Endodermal cell (in vitro differentiated cells): Measurements from ENCODE around the gene KASH5. TPM values are rescaled to one million over a fixed set of nuclear protein-coding genes. Genes with fewer than 3 reads are reported as not detected.
A peak's percentile ranks its signal among the peaks of the same experiment; 100 is the strongest.

Source experiments
- DNase-seq: peaks from one replicate; pipeline ENCODE4 v3.0.0-alpha.2; 2017
- H3K27ac ChIP-seq: 2 replicates; pipeline ENCODE4 v1.5.1; 2013; ENCODE audit warnings: mild to moderate bottlenecking, low read depth, low read length, moderate library complexity
- H3K27me3 ChIP-seq: 2 replicates; pipeline ENCODE4 v1.6.1; 2013; ENCODE audit warnings: mild to moderate bottlenecking, low read length, moderate library complexity; ENCODE audit not compliant: insufficient read depth, control insufficient read depth, poor library complexity, severe bottlenecking
- H3K36me3 ChIP-seq: 2 replicates; pipeline ENCODE4 v1.7.0; 2013; ENCODE audit warnings: mild to moderate bottlenecking, low read length, moderate library complexity; ENCODE audit not compliant: control insufficient read depth, insufficient read depth
- H3K4me1 ChIP-seq: one replicate; pipeline ENCODE4 v1.7.0; 2013; ENCODE audit warnings: low read length; ENCODE audit not compliant: control insufficient read depth, insufficient read depth
- H3K4me3 ChIP-seq: 2 replicates; pipeline ENCODE4 v1.5.1; 2013; ENCODE audit warnings: mild to moderate bottlenecking, low read length, moderate library complexity
- H3K9ac ChIP-seq: 2 replicates; pipeline ENCODE4 v1.6.1; 2013; ENCODE audit warnings: mild to moderate bottlenecking, low read length, moderate library complexity; ENCODE audit not compliant: poor library complexity, severe bottlenecking; ENCODE audit errors: extremely low read depth
- H3K9me3 ChIP-seq: 2 replicates; pipeline ENCODE4 v1.6.1; 2013; ENCODE audit warnings: mild to moderate bottlenecking, low read length, moderate library complexity; ENCODE audit not compliant: control insufficient read depth
- H3K27ac Mint-ChIP-seq: 2 replicates; pipeline ENCODE4 v1.8.0; 2020; ENCODE audit warnings: mixed read lengths
- H3K27me3 Mint-ChIP-seq: 2 replicates; pipeline ENCODE4 v1.8.0; 2021; ENCODE audit warnings: mild to moderate bottlenecking, mixed read lengths; ENCODE audit not compliant: insufficient read depth
- H3K36me3 Mint-ChIP-seq: 2 replicates; pipeline ENCODE4 v1.8.0; 2020; ENCODE audit warnings: low read depth, mixed read lengths
- H3K4me1 Mint-ChIP-seq: 2 replicates; pipeline ENCODE4 v1.8.0; 2020; ENCODE audit warnings: mixed read lengths
- H3K4me3 Mint-ChIP-seq: 2 replicates; pipeline ENCODE4 v1.8.0; 2020; ENCODE audit warnings: mild to moderate bottlenecking, moderate library complexity, mixed read lengths
- H3K9me3 Mint-ChIP-seq: 2 replicates; pipeline ENCODE4 v1.8.0; 2020; ENCODE audit warnings: mild to moderate bottlenecking, mixed read lengths
- WGBS, 2 experiments: methylation state at CpG; one replicate each; pipeline versions ENCODE4 v1.1.5 to v1.1.7; 2013; ENCODE audit warnings: missing lambda C conversion rate in 2 of 2, mixed read lengths in 1 of 2; ENCODE audit not compliant: insufficient coverage in 1 of 2, insufficient read length in 1 of 2; 5-methylcytosine and 5-hydroxymethylcytosine counted together
- total RNA-seq, 2 donors: library from RNA; stranded (reverse); fragmentation: NEBNext Ultra II Directional in 1 of 2; extraction: Animal tissue kit (Norgen Biotek cat#: 25700) in 1 of 2; gene quantifications; 2 replicates in 1 of 2; 3 replicates in 1 of 2; pipeline ENCODE4 v1.2.1, GENCODE V29; 2021
- TF ChIP-seq, protein P1 (sequence below): fragments of 200-600 bp; sonication (generic); conservative IDR thresholded peaks from 2 replicates; pipeline ENCODE4 v1.5.0; 2021; ENCODE audit warnings: antibody characterized with exemption, mild to moderate bottlenecking

KASH5 gene
- total RNA-seq, 2 donors from 2014 or later = 0.13 TPM; not detected in 1

DNA sequence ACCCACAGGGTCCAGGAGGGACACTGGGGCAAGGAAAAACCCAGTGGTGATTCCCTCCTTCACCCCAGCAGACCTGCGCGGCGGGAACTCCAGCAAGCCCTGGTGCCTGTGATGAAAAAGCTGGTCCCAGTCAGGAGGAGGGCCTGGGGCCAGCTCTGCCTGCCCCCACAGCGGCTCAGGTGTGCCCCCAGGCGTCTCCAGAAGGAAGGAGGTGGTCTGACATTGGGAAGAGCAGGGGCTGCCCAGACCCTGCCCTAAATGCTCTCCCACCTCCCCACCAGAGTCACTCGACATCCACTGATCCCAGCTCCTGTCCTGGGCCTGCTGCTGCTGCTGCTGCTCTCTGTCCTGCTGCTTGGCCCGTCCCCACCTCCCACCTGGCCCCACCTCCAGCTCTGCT is 29.0 kb downstream of the KASH5 start:
- 60 to 63% methylated on average over 4 to 7 of the region's 7 CpGs for WGBS, 2 experiments
- Histone ChIP-seq H3K9ac (no peak overlapping the region), H3K4me3 (no peak overlapping the region), H3K27ac (no peak overlapping the region), H3K9me3 (no peaks in the 10 kb centered on the region), H3K27me3 (peaks cover 42% of the 10 kb centered on the region), H3K36me3 (no peaks in the 10 kb centered on the region), H3K4me1 (no peaks in the 10 kb centered on the region)
- peak; percentile 79 for DNase-seq
- Mint-ChIP-seq H3K27me3 (peaks cover 43% of the 10 kb centered on the region), H3K4me3 (no peak overlapping the region), H3K9me3 (no peaks in the 10 kb centered on the region), H3K36me3 (no peaks in the 10 kb centered on the region), H3K4me1 (peaks cover 10% of the 10 kb centered on the region), H3K27ac (no peak overlapping the region)
- TF ChIP-seq, protein P1, sequence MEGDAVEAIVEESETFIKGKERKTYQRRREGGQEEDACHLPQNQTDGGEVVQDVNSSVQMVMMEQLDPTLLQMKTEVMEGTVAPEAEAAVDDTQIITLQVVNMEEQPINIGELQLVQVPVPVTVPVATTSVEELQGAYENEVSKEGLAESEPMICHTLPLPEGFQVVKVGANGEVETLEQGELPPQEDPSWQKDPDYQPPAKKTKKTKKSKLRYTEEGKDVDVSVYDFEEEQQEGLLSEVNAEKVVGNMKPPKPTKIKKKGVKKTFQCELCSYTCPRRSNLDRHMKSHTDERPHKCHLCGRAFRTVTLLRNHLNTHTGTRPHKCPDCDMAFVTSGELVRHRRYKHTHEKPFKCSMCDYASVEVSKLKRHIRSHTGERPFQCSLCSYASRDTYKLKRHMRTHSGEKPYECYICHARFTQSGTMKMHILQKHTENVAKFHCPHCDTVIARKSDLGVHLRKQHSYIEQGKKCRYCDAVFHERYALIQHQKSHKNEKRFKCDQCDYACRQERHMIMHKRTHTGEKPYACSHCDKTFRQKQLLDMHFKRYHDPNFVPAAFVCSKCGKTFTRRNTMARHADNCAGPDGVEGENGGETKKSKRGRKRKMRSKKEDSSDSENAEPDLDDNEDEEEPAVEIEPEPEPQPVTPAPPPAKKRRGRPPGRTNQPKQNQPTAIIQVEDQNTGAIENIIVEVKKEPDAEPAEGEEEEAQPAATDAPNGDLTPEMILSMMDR = peak; percentile 64

DNA sequence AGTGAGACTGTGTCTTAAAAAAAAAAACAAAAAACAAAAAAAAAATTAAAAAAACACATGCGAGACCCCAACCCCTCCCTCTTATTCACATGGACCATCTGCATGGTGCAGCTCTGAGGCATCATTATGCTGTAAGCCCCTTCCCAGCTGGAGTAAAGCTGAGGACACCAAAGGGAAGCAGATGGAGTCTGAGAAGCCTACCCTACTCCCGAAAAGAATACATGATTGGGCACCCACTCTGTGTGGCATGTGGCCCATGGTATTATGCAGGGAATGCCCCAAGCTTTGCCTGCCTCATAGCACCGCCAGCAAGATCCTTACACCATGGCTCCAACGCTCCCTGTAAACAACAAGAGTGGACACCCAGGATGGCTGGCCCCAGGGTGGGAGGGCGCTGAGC is 30.5 kb downstream of the KASH5 start:
- WGBS, 2 experiments = 75 to 95% methylated on average over 2 to 5 of the region's 5 CpGs
- Mint-ChIP-seq H3K27me3 (peaks cover 58% of the 10 kb centered on the region), H3K9me3 (no peaks in the 10 kb centered on the region), H3K36me3 (no peaks in the 10 kb centered on the region), H3K27ac (no peak overlapping the region), H3K4me3 (no peak overlapping the region), H3K4me1 (peaks cover 5% of the 10 kb centered on the region)
- Histone ChIP-seq H3K4me3 (no peak overlapping the region), H3K9ac (no peak overlapping the region), H3K27ac (no peak overlapping the region), H3K9me3 (no peaks in the 10 kb centered on the region), H3K36me3 (no peaks in the 10 kb centered on the region), H3K27me3 (peaks cover 56% of the 10 kb centered on the region), H3K4me1 (no peaks in the 10 kb centered on the region)
- TF ChIP-seq, protein P1 = no peak
- no peak for DNase-seq

- no peak overlapping the region for H3K4me3 ChIP-seq
- H3K9me3 Mint-ChIP-seq = no peaks in the 10 kb centered on the region
- TF ChIP-seq, protein P1 = no peak
- no peak overlapping the region for H3K27ac ChIP-seq
- H3K4me1 ChIP-seq = no peaks in the 10 kb centered on the region
- H3K36me3 ChIP-seq = no peaks in the 10 kb centered on the region
- no peaks in the 10 kb centered on the region for H3K9me3 ChIP-seq
- no peak for DNase-seq
- H3K36me3 Mint-ChIP-seq = no peaks in the 10 kb centered on the region
- H3K27me3 Mint-ChIP-seq = peaks cover 64% of the 10 kb centered on the region
- H3K4me3 Mint-ChIP-seq = no peak overlapping the region
- H3K4me1 Mint-ChIP-seq = peaks cover 7% of the 10 kb centered on the region
- H3K27me3 ChIP-seq = peaks cover 63% of the 10 kb centered on the region
- H3K9ac ChIP-seq = no peak overlapping the region
- no peak overlapping the region for H3K27ac Mint-ChIP-seq
- WGBS, 2 experiments = 84 to 94% methylated on average over 2 of the region's 2 CpGs
Observed at GRCh38 chr19:49419173-49419572, 31.1 kb downstream of the KASH5 start.
